MCF 10A (cell line): ENCODE results near the gene CNR2. TPM values are rescaled to one million over a fixed set of nuclear protein-coding genes. Genes with fewer than 3 reads are reported as not detected.
A peak's percentile ranks its signal among the peaks of the same experiment; 100 is the strongest.
"Not testable (repeated sequence)": the region's sequence is repeated elsewhere in the genome, so short reads cannot be mapped to it uniquely, and the experiment has no call there.

ENCODE experiments used
- BruUV-seq: library from RNA; stranded (reverse); fragments of 400-500 nt; replicated peaks from 2 replicates; lab custom pipeline; 2021; lab: Mats Ljungman, UMichigan
- CTCF ChIA-PET: fragments of 300-600 bp; sonication (Branson Sonifier 250); formaldehyde crosslinking; extraction: SDS; loops from one replicate; lab custom pipeline; 2021; ENCODE audit warnings: antibody characterized with exemption, inconsistent platforms; lab: Yijun Ruan, JAX
- POLR2A ChIA-PET: fragments of 300-600, 350-650 bp; sonication (Branson Sonifier 250); formaldehyde crosslinking; extraction: SDS; loops from one replicate; lab custom pipeline; 2020; ENCODE audit warnings: antibody characterized with exemption, inconsistent platforms; lab: Yijun Ruan, JAX
- DNase-seq: peaks from one replicate; pipeline ENCODE4 v3.0.0-alpha.2; 2018; ENCODE audit not compliant: unreplicated experiment
- H3K27ac Mint-ChIP-seq: one replicate; pipeline ENCODE4 v1.8.0; 2022; ENCODE audit warnings: mild to moderate bottlenecking, low read depth, mixed read lengths; ENCODE audit not compliant: unreplicated experiment
- H3K27me3 Mint-ChIP-seq: one replicate; pipeline ENCODE4 v1.8.0; 2022; ENCODE audit warnings: mixed read lengths; ENCODE audit not compliant: insufficient read depth, unreplicated experiment
- H3K36me3 Mint-ChIP-seq: one replicate; pipeline ENCODE4 v1.8.0; 2022; ENCODE audit warnings: mild to moderate bottlenecking, moderate library complexity, mixed read lengths; ENCODE audit not compliant: insufficient read depth, unreplicated experiment
- H3K4me1 Mint-ChIP-seq: one replicate; pipeline ENCODE4 v1.8.0; 2022; ENCODE audit warnings: mixed read lengths; ENCODE audit not compliant: insufficient read depth, unreplicated experiment
- H3K4me3 Mint-ChIP-seq: one replicate; pipeline ENCODE4 v1.8.0; 2022; ENCODE audit warnings: mild to moderate bottlenecking, moderate library complexity, mixed read lengths; ENCODE audit not compliant: unreplicated experiment
- H3K9me3 Mint-ChIP-seq: one replicate; pipeline ENCODE4 v1.8.0; 2022; ENCODE audit warnings: mixed read lengths; ENCODE audit not compliant: unreplicated experiment
- intact Hi-C: fragments of 100-400 bp; cut with micrococcal nuclease; formaldehyde crosslinking; loops from 2 replicates; pipeline ENCODE4 v1.14.1; 2022
- total RNA-seq: library from RNA; stranded (reverse); gene quantifications from 2 replicates; pipeline ENCODE4 v1.2.3, GENCODE V29; 2022
- TF ChIP-seq, protein P1 (sequence below): fragments of 200-600 bp; IDR thresholded peaks from one replicate; pipeline ENCODE4 v1.8.0; 2022; ENCODE audit warnings: antibody characterized with exemption, mild to moderate bottlenecking; ENCODE audit not compliant: unreplicated experiment

Gene CNR2
- total RNA-seq, 1 experiment from 2014 or later, result not detected

DNA sequence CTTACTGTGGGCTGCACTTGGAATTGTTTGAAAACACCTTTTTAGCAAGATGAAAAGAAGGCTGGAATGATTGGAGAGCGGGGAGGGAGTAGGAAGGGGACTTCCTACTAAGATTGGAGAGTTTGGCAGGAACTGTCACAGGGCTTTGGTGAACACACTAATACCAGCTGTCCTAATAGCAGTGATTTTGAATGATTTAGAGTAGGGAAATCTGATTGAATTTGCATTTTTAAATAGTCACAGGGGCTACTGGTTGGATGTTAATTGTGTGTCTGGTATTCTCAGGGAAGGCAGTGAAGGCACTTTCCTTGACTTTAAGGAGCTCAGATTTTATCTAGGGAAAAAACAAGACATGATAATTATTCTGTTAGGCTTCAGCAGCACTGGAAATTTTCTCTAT lies 85.4 kb downstream of the CNR2 start:
- intact Hi-C loops, result no loop called here
- Mint-ChIP-seq H3K36me3 (no peaks in the 10 kb centered on the region), H3K9me3 (no peaks in the 10 kb centered on the region), H3K4me1 (peaks cover 11% of the 10 kb centered on the region), H3K27me3 (no peaks in the 10 kb centered on the region), H3K4me3 (no peak overlapping the region), H3K27ac (no peak overlapping the region)
- CTCF ChIA-PET, result interaction anchor here (0.6 kb wide), 1 partner anchor 17 kb away, joined by 3 read pairs; no protein-coding TSS in a partner anchor
- DNase-seq, result no peak
- TF ChIP-seq, protein P1, sequence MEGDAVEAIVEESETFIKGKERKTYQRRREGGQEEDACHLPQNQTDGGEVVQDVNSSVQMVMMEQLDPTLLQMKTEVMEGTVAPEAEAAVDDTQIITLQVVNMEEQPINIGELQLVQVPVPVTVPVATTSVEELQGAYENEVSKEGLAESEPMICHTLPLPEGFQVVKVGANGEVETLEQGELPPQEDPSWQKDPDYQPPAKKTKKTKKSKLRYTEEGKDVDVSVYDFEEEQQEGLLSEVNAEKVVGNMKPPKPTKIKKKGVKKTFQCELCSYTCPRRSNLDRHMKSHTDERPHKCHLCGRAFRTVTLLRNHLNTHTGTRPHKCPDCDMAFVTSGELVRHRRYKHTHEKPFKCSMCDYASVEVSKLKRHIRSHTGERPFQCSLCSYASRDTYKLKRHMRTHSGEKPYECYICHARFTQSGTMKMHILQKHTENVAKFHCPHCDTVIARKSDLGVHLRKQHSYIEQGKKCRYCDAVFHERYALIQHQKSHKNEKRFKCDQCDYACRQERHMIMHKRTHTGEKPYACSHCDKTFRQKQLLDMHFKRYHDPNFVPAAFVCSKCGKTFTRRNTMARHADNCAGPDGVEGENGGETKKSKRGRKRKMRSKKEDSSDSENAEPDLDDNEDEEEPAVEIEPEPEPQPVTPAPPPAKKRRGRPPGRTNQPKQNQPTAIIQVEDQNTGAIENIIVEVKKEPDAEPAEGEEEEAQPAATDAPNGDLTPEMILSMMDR, result no peak
- BruUV-seq, result no TSS peak
- POLR2A ChIA-PET, result interaction anchor here (1.3 kb wide), 1 partner anchor 27 kb away, joined by 4 read pairs; no protein-coding TSS in a partner anchor

DNA sequence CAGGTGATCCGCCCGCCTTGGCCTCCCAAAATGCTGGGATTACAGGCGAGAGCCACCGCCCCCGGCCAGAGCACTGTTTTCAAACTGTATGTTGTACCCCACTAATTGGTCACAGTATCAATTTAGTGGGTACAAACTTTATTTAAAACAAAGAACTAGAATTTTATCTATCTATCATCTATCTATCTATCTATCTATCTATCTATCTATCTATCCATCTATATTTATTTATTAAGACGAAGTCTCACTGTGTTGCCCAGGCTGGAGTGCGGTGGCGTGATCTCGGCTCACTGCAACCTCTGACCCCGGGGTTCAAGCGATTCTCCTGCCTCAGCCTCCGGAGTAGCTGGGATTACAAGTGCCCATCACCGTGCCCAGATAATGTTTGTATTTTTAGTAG lies 86.6 kb downstream of the CNR2 start:
- ChIA-PET POLR2A (interaction anchor here (0.6 to 2.6 kb wide), 3 partner anchors 13 to 104 kb away, joined by 3 to 15 read pairs (median 4); no protein-coding TSS in a partner anchor), CTCF (interaction anchor here (0.5 to 1.2 kb wide), 2 partner anchors 11 to 43 kb away, joined by 3 read pairs; no protein-coding TSS in a partner anchor)
- H3K4me3 Mint-ChIP-seq, intact Hi-C loops, DNase-seq, H3K36me3 Mint-ChIP-seq, H3K27ac Mint-ChIP-seq, BruUV-seq, H3K9me3 Mint-ChIP-seq, H3K27me3 Mint-ChIP-seq: not testable (repeated sequence)
- H3K4me1 Mint-ChIP-seq, result peaks cover 11% of the 10 kb centered on the region

DNA sequence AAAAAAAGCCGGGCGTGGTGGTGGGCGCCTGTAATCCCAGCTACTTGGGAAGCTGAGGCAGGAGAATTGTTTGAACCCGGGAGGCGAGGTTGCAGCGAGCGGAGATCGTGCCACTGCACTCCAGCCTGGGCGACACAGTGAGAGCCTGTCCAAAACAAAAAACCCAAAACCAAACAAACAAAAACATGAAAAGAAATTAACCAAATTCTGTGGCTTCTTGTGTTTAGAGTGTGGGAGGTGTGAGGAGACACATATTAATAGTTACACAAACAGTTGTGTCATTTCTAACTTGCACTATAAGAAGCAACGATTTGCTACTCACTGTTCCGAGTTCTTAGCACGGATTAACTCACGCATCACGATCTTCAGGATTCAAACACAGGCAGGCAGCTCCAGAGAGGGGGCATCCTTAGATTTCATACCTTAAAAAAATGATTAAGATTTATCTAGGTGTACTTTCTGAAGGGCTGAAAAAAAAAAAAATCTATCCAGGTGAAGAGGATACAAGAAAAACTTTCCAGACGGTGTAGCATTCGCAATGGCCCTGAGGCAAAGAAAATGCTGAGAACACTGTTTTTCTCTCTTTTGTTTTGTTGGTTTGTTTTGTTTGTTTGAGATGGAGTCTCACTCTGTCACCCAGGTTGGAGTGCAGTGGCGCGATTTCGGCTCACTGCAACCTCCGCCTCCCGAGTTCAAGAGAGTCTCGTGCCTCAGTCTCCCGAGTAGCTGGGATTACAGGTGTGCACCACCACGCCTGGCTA lies 87.2 kb downstream of the CNR2 start:
- H3K4me3 Mint-ChIP-seq, result peak overlapping the region; percentile 90
- POLR2A ChIA-PET, result interaction anchor here (0.6 to 3.0 kb wide), 20 partner anchors 9 to 376 kb away, joined by 3 to 43 read pairs (median 5); partner anchors contain the start of genes GALE, LYPLA2 and PITHD1
- no peak for DNase-seq
- no peaks in the 10 kb centered on the region for H3K27me3 Mint-ChIP-seq
- peaks cover 11% of the 10 kb centered on the region for H3K4me1 Mint-ChIP-seq
- peak overlapping the region; percentile 92 for H3K27ac Mint-ChIP-seq
- peaks cover 1% of the 10 kb centered on the region for H3K36me3 Mint-ChIP-seq
- intact Hi-C loops, result no loop called here
- TF ChIP-seq, protein P1, result no peak
- TSS peak; percentile 71 for BruUV-seq
- H3K9me3 Mint-ChIP-seq, result no peaks in the 10 kb centered on the region
- CTCF ChIA-PET, result interaction anchor here (0.5 to 1.9 kb wide), 3 partner anchors 10 to 43 kb away, joined by 3 to 11 read pairs (median 3); no protein-coding TSS in a partner anchor

DNA sequence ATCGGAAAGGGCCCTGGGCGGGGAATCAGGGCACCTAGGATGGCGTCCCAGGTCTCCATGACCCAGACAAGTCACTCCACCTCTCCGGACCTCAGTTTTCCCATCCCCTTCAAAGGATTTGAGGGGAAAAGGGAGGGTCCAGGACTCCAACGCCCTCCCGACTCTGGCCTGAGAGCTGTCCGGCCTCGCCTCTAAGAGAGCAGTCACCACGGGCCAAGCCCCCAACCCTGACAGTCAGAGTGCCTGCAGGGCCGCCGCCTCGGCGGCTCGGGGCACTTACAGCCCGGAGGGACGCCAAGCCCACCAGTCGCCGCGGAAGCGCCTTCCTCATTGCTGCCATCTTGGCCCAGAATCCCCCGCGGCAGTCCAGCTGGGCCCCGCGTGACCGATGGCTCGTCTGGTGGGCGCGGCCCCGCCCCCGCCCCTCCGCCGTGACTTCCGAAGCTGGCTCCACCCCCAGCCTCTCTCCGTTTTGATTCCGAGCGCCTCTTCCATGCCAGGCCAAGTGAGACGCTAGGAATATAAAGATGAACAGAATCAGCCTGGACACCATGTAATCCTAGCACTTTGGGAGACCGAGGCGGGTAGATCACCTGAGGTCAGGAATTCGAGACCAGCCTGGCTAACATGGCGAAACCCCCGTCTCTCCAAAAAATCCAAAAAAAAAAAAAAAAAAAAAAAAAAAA lies 87.9 kb downstream of the CNR2 start, which contains the start of gene HMGCL:
Gene HMGCL (minus strand): TSS at position 354 of the 686 bp plus-strand sequence. CDS start 14 bp downstream, at position 340.
- ChIA-PET CTCF (interaction anchor here (0.5 to 2.2 kb wide), 6 partner anchors 15 to 1149 kb away, joined by 3 to 11 read pairs (median 4); no protein-coding TSS in a partner anchor), POLR2A (interaction anchor here (0.6 to 3.0 kb wide), 22 partner anchors 9 to 377 kb away, joined by 3 to 43 read pairs (median 4); partner anchors contain the start of genes GALE, LYPLA2, PITHD1 and PNRC2)
- peaks cover 11% of the 10 kb centered on the region for H3K4me1 Mint-ChIP-seq
- TF ChIP-seq, protein P1, result no peak
- peak; percentile 86 for DNase-seq
- H3K9me3 Mint-ChIP-seq, result no peaks in the 10 kb centered on the region
- H3K27ac Mint-ChIP-seq, result peak within 1 kb of the TSS; percentile 92
- intact Hi-C loops, result no loop called here
- no peaks in the 10 kb centered on the region for H3K27me3 Mint-ChIP-seq
- peak within 1 kb of the TSS; percentile 90 for H3K4me3 Mint-ChIP-seq
- no TSS peak for BruUV-seq
- H3K36me3 Mint-ChIP-seq, result peaks cover 6% of the 10 kb centered on the region
